Prostate gland (tissue), 2 donors: ENCODE measurements around the gene RBPJL.

Experiments used
- POLR2A ChIP-seq: fragments of 450-650 bp; IDR thresholded peaks from one replicate; pipeline ENCODE4 v1.6.1; 2016; ENCODE audit warnings: antibody characterized with exemption, mild to moderate bottlenecking
- POLR2AphosphoS5 ChIP-seq: sonication (generic); formaldehyde crosslinking; IDR thresholded peaks from one replicate; pipeline ENCODE4 v1.6.1; 2017; ENCODE audit warnings: antibody characterized with exemption
- TF ChIP-seq, protein P1 (sequence below), 4 experiments: fragments of 200-600 bp in 2 of 4; fragments of 450-650 bp in 2 of 4; sonication (generic) in 2 of 4; IDR thresholded peaks; 1 replicate in 3 of 4; 2 replicates in 1 of 4; pipeline ENCODE4 v1.5.1; 2016 to 2019; ENCODE audit warnings: antibody characterized with exemption in 4 of 4, mild to moderate bottlenecking in 2 of 4, moderate library complexity in 2 of 4

DNA sequence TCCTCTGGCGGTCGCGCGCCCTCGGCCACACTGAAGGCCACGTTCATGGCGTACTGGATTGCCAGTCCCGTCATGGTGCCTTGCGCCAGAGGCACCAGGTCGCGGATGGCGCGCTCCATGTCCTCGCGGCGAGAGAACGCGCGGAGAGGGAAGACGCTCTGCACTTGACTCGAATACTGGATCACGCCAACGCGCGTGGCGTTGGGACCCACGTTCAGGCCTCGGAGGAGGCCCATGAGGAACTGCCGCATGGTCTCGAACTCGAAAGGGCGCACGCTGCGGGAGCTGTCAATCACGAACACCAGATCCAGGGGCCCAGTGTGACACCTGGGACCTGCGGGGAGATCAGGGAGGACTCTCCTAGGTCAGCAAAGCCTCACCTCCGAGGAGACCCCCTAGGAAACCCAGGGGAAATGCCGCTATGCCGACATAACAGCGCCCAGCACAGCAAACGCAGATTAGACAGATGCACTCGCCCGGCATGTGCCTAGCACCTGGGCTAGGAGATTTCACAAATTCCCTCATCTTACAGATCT is 2.1 kb upstream of the RBPJL start:
- TF ChIP-seq, protein P1, sequence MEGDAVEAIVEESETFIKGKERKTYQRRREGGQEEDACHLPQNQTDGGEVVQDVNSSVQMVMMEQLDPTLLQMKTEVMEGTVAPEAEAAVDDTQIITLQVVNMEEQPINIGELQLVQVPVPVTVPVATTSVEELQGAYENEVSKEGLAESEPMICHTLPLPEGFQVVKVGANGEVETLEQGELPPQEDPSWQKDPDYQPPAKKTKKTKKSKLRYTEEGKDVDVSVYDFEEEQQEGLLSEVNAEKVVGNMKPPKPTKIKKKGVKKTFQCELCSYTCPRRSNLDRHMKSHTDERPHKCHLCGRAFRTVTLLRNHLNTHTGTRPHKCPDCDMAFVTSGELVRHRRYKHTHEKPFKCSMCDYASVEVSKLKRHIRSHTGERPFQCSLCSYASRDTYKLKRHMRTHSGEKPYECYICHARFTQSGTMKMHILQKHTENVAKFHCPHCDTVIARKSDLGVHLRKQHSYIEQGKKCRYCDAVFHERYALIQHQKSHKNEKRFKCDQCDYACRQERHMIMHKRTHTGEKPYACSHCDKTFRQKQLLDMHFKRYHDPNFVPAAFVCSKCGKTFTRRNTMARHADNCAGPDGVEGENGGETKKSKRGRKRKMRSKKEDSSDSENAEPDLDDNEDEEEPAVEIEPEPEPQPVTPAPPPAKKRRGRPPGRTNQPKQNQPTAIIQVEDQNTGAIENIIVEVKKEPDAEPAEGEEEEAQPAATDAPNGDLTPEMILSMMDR (IDR thresholded peaks at IDR 0.05) = no peak
- TF ChIP-seq POLR2A (no peak), POLR2AphosphoS5 (no peak)
